NCI-H345 treated with DMSO at 0.1 percent for 48 hours (cell line): ENCODE data around the gene VWA7.
"Not testable (repeated sequence)": the region's sequence is repeated elsewhere in the genome, so short reads cannot be mapped to it uniquely, and the experiment has no call there.

Experiments used
- DNase-seq: peaks from one replicate; lab custom pipeline; 2025; ENCODE audit not compliant: unreplicated experiment; lab: John Stamatoyannopoulos, UW

Gene VWA7

DNA sequence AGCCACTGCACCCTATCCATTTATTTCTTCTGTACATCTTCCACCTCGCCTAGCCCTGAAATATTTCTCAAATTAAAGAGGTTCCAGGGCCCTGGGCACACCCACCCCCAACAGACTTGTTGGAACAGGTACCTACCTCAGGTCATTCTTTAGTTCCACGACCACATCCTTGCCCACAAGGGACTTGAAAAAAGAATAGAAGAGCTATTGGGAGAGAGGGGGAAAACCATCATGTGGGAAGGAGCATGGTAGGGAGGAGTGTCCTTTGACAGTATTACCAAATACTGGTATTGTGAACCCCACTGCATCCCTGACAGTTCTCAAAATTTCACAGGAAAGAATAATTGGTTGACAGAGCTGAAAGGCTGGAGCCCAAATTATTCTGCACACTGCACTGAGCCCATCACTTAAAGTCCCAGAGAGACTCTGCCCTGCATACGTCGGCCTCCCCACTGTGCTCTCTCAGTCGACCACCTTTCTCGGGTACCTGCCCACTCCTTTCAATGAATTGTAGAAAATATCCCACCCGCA lies 28.9 kb upstream of the VWA7 start:
- DNase-seq = no peak

DNA sequence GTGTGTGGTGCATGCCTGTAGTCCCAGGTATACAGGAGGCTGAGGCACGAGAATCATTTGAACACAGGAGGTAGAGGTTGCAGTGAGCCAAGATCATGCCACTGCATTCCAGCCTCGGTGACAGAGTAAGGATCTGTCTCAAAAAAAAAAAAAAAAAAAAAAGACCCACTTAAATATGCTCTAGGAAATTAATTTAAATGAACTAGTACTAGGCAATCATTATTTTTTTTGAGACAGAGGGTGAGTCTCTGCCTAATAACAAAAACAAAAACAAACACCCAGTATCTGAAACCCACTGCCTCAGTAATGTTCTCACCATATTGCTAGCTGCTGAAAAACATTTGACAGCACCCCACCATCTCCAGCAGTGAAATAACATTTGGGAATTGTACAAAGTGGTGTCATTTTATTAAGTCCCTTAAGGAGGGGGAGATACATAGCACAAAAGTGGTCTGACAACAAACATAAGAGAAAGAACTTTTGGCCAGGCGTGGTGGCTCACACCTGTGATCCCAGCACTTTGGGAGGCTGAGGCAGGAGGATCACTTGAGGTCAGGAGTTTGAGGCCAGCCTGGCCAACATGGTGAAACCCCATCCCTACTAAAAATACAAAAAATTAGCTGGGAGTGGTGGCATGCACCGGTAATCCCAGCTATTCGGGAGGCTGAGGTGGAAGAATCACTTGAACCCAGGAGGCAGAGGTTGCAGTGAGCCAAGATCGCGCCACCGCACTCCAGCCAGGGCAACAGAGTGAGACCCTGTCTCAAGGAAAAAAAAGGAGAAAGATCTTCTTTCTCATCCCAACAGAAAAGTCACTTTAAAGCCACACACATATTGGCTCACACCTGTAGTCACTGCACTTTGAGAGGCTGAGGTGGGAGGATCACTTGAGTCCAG lies 24.2 kb upstream of the VWA7 start:
- DNase-seq = not testable (repeated sequence)

DNA sequence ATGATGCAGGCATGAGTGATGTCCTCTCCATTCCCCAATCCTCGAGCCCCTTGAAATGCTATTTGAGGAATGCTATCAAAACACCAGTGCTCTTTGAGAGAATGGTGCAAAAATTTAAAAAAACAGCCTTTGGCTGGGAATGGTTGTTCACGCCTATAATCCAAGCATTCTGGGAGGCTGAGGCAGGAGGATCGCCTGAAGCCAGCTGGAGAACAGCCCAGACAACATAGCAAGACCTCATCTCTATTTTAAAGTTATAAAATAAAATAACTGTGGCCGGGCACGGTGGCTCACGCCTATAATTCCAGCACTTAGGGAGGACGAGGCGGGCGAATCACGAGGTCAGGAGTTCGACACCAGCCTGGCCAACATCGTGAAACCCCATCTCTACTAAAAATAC lies 22.7 kb upstream of the VWA7 start:
- DNase-seq = no peak

DNA sequence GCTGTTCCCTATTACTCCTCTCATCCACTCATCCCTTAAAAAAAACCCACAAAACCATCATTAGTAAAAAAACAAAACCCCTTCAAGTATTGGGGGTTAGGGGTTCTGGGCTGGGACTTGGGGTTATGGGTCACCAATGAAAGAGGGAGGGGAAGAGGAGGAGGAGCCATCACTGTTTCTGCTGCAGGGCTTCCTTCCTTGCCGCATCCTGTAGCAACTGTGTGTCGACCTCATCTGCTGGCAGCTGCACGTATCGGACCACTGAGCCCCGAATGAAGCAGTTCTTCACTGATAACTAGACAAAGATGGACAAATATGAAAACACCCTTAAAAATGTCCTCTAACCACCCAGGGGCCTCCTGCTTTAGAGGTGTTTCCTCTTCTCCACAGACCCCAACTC lies 20.5 kb upstream of the VWA7 start:
- DNase-seq = no peak

DNA sequence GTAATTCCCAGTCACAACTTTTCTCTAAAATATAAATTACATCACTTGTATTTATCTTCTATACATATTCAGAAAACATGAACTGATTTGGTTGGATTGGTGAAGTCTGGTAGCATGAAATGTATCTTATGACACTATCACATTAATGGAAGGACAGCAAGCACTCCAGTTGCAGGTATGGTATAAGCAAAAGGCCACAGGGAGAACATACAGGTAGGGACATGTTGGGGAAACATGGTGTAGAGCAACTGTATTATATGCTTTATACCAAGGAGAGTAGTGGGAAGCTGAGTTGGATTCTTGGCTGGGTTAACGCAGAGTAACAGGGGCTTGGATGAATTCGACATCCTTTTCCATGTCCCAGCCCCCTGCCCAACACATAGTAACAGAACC lies 19.9 kb upstream of the VWA7 start:
- DNase-seq = no peak

- peak; percentile 72 for DNase-seq
Observed at GRCh38 chr6:31795616-31796298, 18.6 kb upstream of the VWA7 start, which contains the start of gene VARS1. TSS of gene VARS1 (minus strand) at chr6:31795752. CDS start at chr6:31795217, 535 bp downstream.

DNA sequence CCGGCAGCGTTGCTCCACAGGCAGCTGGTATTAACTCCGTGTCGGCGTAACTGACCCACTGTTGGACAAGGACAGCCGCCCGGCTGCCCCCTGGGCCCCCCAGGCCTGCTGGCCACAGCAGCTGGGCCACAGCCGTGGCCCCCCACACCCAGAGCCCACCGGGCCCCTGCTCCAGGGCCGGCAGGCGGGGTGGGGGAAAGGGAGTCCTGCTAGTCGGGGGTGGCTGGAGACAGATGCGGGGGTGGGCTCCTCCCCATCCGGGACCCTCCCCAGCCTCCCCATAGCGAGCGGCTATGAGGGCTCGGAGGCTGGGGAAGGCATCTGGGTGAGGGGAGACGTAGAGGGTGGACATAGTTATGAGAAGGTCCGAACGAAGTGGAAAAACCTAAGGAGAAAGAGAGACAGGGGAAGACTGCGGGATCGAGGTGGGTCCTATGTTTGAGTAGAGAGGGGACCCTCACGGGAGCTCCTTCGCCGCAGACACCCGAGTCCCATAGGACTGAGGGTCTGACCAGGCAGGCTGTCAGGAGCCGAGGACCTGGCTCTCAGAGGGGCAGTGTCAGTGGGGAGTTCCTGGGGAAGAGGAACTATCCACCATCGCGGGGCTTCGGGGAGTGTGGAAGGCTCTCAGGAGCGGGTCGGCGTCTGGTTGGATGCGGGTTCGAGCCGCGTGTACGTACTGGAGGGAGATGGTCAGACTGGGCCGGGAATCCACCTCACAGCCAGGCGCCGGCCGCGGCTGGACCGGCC lies 17.9 kb upstream of the VWA7 start:
- DNase-seq = no peak

DNA sequence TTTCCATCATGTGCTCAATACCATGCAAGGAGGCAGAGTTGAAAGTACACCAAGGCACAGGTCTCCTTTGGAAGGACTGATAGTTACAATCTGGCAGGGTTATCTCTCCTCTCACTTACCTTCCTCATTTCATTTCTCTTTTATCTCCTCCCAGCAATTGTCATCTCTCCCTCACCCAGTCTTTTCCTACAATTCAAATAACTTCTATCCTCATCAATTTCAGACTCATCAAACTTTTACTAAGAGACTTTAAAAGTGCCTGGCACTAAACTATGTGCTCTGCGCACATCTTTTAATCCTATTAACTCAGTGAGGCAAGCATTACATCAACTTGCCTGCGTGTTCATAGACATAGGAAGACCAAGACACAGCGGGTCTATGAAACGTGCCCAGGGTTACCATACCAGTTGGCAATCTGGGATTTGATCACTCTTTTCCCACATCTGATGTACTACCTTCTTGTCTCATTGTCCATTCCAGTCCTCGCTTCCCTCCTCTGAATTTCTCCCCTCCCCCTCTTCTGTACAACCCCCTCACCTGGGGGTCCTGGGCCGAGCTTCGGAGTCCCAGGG lies 17.3 kb upstream of the VWA7 start:
- no peak for DNase-seq

GRCh38 chr6:31793927-31794245 lies 16.8 kb upstream of the VWA7 start:
- not testable (repeated sequence) for DNase-seq

GRCh38 chr6:31792761-31793171 lies 15.6 kb upstream of the VWA7 start:
- no peak for DNase-seq

DNA sequence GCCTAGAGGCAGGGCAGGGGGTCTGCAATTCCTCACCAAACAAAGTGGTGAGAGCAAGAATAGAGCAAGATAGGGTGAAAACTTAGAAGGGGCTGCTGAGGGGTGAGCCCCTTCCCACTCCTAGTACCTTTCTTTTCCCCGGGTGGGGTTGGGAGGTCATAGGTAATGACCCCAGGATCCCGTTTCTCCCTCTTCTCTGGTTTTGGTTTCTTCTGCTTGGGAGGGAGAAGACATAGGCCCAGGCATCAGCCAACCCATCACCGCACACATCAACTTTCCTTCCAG lies 14.9 kb upstream of the VWA7 start:
- DNase-seq = no peak

GRCh38 chr6:31791324-31792089 lies 14.4 kb upstream of the VWA7 start:
- DNase-seq = peak; percentile 15

DNA sequence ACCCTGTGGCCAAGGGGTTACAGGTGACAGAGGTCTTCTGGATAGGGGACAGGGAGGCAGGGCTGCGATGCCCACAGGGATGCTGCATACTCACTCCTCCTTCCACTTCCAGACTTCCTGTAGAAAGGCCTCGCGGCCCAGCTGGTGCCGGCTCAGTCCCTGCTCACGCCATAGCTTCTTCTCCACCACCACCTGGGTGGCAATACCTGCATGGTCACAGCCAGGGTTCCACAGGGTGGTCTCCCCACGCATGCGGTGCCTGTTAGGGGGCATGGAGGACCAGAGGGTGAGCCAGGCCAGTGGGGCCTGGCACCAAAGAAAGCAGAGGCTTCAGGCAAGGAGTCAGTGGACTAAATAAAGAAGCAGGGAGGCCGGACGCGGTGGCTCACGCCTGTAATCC lies 8.3 kb upstream of the VWA7 start:
- DNase-seq = no peak

GRCh38 chr6:31784098-31784925 lies 7.2 kb upstream of the VWA7 start:
- no peak for DNase-seq

- DNase-seq = no peak
Observed at GRCh38 chr6:31782126-31782855, 5.2 kb upstream of the VWA7 start.

DNA sequence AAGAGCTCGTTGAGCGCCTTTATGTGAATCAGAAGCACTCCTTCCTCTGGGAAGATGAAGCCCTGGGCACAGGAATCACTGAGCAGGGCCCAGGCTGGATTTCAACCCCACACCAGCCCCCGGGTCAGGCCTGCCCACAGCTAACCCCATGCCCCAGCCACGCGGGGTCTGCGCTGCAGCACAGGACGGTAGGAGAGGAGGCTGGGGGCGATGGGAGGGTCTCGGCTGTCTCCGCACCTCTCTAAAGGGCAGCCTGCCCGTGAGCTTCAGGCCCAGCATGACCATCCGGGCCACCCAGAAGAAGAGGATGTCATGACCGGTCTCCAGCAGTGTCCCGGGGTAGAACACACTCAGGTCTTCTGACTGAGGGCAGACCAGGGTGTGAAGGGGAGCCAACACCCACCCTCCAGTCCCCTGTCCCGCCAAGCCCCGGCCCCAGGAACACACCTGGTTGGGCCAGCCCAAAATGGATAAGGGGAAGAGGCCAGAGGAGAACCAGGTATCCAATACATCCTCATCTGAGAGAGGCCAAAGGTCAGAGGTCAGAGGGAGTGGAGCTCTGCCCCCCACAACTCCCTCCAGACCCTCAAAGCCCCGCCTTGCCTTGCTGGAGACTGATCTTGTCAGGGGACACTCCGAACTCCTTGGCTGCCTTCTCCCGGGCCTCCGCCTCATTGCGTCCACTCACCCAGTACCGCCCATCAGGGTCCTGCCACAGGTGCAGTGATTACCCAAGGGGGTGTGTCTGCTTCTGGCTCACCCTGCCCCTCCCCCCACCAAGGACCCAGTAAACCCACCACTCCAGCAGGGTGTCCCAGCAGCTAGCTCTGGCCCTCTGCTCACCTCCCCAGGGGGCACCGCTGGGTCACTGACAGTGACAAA lies 4.4 kb upstream of the VWA7 start:
- DNase-seq = no peak

DNA sequence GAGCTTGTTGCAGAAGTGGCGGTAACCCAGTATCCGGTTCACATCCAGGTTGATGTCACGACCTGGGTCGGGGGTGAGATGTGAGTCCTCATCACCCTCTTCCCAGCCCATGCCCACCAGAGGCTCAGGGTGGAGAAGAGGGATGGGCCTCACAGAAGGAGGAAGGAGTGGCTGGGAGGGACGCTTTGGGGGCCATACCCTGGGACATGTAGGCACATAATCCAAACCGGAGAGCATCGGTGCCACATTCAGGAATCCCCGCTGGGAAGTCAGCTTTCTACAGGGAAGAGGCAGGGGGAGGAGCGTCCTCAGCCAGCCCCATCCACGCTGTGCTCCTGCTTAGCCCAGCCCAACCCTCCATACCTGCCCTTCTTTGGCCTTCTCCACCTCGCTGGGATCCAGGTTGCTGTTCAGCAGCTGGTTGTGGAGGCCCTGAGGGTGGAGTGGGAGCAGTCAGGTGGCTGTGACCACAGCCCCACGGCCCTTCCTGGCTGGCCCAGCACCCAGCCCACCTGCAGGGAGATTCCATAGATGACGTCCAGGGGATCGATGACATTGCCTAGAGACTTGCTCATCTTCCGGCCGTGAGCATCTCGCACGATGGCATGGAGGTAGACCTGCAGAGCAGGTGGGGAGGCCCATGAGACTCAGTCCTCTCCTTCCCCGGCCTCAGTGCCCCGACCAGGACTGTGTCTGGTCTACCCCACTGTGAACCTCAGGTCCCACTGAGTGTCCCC lies 3.5 kb upstream of the VWA7 start:
- no peak for DNase-seq
